Bone marrow (tissue), 2 donors: ENCODE measurements around the gene PRXL2B.
"Not testable (repeated sequence)": the region's sequence is repeated elsewhere in the genome, so short reads cannot be mapped to it uniquely, and the experiment has no call there.

ENCODE experiments used
- DNase-seq, 2 donors: peaks; one replicate each; lab custom pipeline; 2025; lab: John Stamatoyannopoulos, UW

Gene PRXL2B

DNA sequence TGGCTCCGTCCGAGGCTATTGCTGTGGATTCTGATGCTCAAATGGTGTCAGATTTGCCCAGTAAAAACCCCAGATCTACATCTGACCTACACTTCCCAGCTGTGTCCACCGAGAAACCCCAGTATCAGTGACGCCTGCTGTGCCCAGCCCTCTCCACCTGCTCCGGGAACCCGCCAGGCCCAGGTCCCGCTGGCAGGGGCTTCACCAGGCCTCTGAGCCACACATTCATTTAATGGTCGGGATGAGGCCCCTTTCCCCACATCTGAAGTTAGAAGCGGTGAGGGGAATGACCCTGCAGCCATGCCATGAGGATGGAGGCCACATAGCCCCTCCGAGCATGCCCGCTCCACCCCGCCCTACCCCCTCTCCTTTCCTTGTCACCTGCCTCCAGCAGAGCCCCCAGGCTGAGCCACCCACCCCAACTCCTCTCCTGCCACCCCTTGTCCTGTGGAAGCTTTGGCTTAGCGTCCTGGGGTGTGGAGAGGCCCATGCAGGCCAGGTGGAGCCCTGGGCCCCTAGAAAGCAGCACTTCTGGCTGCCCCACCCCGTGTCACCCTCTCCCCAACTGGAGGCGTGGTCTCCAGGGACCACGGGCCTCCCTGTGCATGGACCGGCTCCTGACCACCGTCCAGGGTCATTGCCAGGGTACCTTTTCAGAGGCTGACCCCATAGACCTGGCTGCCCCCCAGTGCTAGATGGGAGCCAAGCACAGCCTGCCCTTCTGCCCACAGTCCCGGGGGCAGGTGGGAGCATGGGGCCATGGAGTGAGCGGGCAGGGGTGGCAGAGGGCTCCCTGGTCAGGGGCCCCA, 22.4 kb upstream of the PRXL2B start:
- no peak for DNase-seq

- no peak for DNase-seq
These were observed 21.7 kb upstream of the PRXL2B start for GRCh38 chr1:2564815-2565374.

- DNase-seq, result no peak
These were observed 20.2 kb upstream of the PRXL2B start for GRCh38 chr1:2566101-2567045.

- DNase-seq, result no peak
These were observed 19.4 kb upstream of the PRXL2B start for GRCh38 chr1:2567083-2567679.

DNA sequence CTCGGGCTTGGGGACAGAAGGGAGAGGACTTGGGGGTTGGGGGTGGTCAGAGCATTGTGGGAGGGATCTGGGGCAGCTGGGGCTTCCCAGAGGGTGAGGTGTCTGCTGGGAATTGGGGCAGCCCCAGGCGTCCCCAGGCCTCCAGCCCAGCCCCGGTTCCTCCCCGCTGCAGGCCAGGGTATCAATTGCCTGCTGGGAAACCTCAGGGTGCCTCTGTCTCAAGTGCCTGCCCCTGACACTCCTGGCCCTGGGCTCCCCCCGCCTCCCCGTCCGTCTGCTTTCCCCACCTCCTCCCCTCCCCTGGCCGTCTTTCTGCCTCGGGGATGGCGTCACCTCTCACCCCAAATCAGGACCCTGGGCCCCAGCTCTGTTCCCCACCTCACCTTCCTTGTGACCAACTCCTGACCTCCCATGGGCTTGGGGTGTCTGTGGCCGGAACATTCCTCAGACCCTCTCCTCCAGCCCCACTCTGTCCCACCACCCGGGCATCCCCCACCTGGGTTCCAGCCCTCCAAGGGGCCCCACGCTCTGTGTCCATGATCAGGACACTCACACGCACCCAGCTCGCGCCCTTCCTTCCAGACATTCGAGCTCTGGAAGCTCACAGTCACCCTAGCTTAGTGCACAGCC, 18.3 kb upstream of the PRXL2B start:
- DNase-seq, result not testable (repeated sequence)

DNA sequence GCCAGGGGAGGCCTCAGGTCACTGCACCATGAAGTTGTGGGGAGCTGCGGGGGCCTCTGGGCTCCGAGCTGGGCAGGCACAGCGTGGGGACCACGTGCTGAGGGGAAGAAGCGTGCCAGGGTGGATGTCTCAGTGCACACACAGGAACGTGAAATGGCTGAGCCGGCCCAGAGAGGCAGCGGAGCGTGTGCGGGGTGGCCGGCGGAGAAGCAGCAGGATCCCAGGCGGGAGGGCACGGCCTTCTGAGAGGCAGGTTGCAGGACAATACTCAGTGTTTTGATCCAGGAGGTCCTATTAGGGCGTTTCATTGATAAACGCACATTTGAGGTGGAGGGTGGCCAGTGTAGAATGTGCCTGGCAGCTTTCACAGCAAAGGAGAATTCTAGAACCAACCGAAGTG, 17.5 kb upstream of the PRXL2B start:
- DNase-seq, result no peak

DNA sequence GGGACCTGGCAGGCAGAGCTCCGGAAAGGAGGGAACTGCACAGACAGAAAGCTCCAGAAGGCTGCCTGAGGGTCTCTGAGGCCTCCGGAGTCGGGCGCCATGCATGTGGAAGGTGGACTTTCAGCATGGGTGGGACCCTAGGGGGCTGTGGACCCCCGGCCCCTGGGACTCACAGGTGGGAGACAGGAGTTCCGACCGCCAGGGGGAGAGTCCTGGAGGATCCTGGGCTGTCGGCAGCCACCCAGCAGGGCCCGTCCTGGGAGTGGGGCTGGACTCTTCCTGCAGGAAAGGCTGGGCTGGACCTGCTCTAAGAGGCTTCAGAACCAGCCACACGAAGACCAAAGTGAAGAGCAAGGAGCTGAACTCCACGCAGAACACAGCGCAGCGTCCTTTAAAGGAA, 16.9 kb upstream of the PRXL2B start:
- DNase-seq, result not testable (repeated sequence)

- no peak for DNase-seq
These were observed 16.2 kb upstream of the PRXL2B start for GRCh38 chr1:2570332-2570731.

- DNase-seq, result no peak
These were observed 15.2 kb upstream of the PRXL2B start for GRCh38 chr1:2571348-2571747.

DNA sequence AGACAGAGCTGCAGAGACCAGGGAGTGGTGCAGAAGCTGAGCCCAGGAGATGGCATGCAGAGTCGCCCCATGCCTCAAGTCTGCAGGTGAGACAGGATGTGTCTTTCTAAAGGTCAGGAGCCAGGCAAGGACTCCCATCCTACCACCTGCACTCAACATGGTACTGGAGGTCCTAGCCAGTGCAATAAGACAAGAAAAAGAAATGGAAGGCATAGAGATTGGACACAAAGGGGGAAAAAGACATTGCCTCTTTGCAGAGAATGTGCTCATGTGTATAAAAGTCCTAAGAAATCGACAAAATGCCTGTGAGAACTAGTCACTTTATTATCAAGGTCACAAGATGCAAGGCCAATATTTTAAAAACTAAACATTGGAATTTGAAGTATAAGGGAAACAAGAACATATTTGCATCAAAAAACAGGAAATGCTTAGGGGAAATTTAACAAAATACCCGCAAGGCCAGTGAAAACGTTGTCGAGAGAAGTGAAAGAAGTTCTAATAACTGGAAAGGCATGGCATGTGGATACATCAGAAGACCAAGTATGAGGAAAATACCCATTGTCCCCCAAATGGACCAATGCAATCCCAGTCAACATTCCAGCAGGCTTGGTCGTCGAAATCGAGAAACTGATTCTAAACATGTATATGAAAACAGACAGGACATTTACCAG, 13.2 kb upstream of the PRXL2B start:
- no peak for DNase-seq

- no peak for DNase-seq
These were observed 12.2 kb upstream of the PRXL2B start for GRCh38 chr1:2574350-2574749.

- DNase-seq, result no peak
These were observed 10.5 kb upstream of the PRXL2B start for GRCh38 chr1:2575801-2576663.

GRCh38 chr1:2577565-2578075, 9.0 kb upstream of the PRXL2B start:
- not testable (repeated sequence) for DNase-seq

DNA sequence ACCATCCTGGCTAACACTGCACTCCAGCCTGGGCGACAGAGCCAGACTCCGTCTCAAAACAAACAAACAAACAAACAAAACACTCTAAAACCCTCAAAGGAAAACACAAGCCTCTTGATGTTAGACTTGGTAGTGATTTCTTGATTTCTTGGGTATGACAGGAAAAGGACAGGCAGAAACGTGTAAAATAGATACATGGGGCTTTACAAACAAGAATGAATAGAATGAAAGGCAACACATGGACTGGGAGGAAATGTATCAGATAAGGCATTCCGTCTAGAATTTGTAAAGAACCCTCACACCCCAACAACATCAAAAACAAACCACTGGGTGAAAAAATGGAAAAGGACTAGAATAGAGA, 7.8 kb upstream of the PRXL2B start:
- no peak for DNase-seq

DNA sequence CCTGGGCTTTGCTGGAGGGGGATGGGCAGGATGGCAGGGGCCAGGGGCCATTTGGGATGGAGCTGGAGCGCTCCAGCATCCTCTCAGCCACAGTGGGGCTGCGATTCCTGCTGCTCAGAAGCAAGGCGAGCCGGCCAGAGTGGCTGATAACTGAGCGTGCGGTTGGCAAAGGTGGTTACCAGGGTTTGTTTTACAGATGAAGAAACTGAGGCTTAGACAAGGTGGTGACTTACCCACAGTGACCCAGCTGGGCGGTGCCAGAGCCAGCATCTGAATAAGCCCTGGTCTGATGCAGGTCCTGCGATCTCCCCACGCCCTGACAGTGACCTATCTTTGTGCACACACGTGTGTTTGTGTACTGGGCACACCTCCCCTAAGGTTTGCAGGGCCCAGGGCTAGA, 5.9 kb upstream of the PRXL2B start:
- no peak for DNase-seq

- DNase-seq, result no peak
These were observed 4.2 kb upstream of the PRXL2B start for GRCh38 chr1:2582391-2582790.

GRCh38 chr1:2583331-2583791, 3.2 kb upstream of the PRXL2B start:
- DNase-seq, result no peak

DNA sequence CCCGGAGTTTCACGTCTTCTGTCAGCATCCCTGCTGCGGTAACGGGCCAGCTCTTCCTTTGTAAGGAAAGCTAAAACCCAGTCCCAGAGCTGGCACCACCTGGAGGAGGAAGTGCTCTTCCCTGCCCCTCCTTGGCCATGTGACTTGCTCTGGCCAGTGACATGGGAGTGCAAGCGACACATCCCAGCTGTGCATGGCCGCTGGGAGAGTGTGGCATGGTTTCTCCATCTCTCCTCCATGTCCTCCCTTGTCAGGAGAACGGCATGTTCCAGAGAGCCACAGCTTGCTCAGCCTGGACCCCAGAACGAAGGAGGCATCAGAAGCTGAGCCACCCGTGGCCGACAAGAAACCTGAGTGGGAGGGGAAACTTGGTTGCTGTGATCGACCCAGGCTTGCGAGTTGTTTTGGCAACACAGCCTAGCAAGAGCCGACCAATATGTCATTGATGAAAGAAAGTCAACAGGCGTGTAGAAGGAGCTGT, 2.7 kb upstream of the PRXL2B start:
- no peak for DNase-seq

GRCh38 chr1:2584686-2585317, 1.8 kb upstream of the PRXL2B start:
- no peak for DNase-seq
